GM18907 (cell line): ENCODE measurements around the gene FHOD3.

Experiments used
- ATAC-seq: cut with Tn5 transposase; IDR thresholded peaks from one replicate; pipeline ENCODE4 v1.9.1; 2021; ENCODE audit warnings: mild to moderate bottlenecking, moderate library complexity; ENCODE audit not compliant: unreplicated experiment

The FHOD3 gene

GRCh38 chr18:36403896-36404820 lies 106.6 kb downstream of the FHOD3 start:
- no peak for ATAC-seq

GRCh38 chr18:36405611-36406010 lies 108.1 kb downstream of the FHOD3 start:
- ATAC-seq: no peak

- ATAC-seq: no peak
Observed at GRCh38 chr18:36406805-36407204, 109.3 kb downstream of the FHOD3 start.

GRCh38 chr18:36408606-36409005 lies 111.1 kb downstream of the FHOD3 start:
- no peak for ATAC-seq

GRCh38 chr18:36409779-36410178 lies 112.3 kb downstream of the FHOD3 start:
- no peak for ATAC-seq

GRCh38 chr18:36410346-36410745 lies 112.8 kb downstream of the FHOD3 start:
- no peak for ATAC-seq

GRCh38 chr18:36411745-36412168 lies 114.2 kb downstream of the FHOD3 start:
- no peak for ATAC-seq

GRCh38 chr18:36412778-36413177 lies 115.3 kb downstream of the FHOD3 start:
- no peak for ATAC-seq

GRCh38 chr18:36415171-36415570 lies 117.7 kb downstream of the FHOD3 start:
- ATAC-seq: no peak

- no peak for ATAC-seq
Observed at GRCh38 chr18:36415625-36416024, 118.1 kb downstream of the FHOD3 start.

GRCh38 chr18:36419188-36419899 lies 121.8 kb downstream of the FHOD3 start:
- no peak for ATAC-seq

GRCh38 chr18:36419900-36420531 lies 122.5 kb downstream of the FHOD3 start:
- peak; percentile 82 for ATAC-seq

- no peak for ATAC-seq
Observed at GRCh38 chr18:36420826-36421225, 123.3 kb downstream of the FHOD3 start.

- ATAC-seq: peak; percentile 43
Observed at GRCh38 chr18:36424741-36425142, 127.2 kb downstream of the FHOD3 start.

GRCh38 chr18:36427369-36427768 lies 129.9 kb downstream of the FHOD3 start:
- ATAC-seq: no peak

GRCh38 chr18:36427831-36428230 lies 130.3 kb downstream of the FHOD3 start:
- ATAC-seq: no peak

- ATAC-seq: no peak
Observed at GRCh38 chr18:36428431-36429029, 131.0 kb downstream of the FHOD3 start.

- ATAC-seq: no peak
Observed at GRCh38 chr18:36432880-36433555, 135.5 kb downstream of the FHOD3 start.

GRCh38 chr18:36436387-36436786 lies 138.9 kb downstream of the FHOD3 start:
- no peak for ATAC-seq

GRCh38 chr18:36440614-36441013 lies 143.1 kb downstream of the FHOD3 start:
- ATAC-seq: no peak
